Ishikawa (cell line): ENCODE results near the gene LRRC26.

Source experiments
- CEBPB ChIP-seq: IDR thresholded peaks from 2 replicates; pipeline ENCODE4 v1.6.1; 2012
- CREB1 ChIP-seq: IDR thresholded peaks from 2 replicates; pipeline ENCODE4 v1.6.1; 2012; ENCODE audit warnings: low read depth
- EGR1 ChIP-seq: IDR thresholded peaks from 2 replicates; pipeline ENCODE4 v1.6.1; 2012
- EP300 ChIP-seq: IDR thresholded peaks from 2 replicates; pipeline ENCODE4 v1.6.1; 2012; ENCODE audit warnings: borderline replicate concordance
- FOXM1 ChIP-seq: IDR thresholded peaks from 2 replicates; pipeline ENCODE4 v1.6.1; 2012; ENCODE audit warnings: low read depth, borderline replicate concordance
- NFIC ChIP-seq: IDR thresholded peaks from 2 replicates; pipeline ENCODE4 v1.6.1; 2012
- RAD21 ChIP-seq: IDR thresholded peaks from 2 replicates; pipeline ENCODE4 v1.6.1; 2012; ENCODE audit warnings: low read depth
- TAF1 ChIP-seq: IDR thresholded peaks from 2 replicates; pipeline ENCODE4 v1.6.1; 2012; ENCODE audit warnings: low read depth, mild to moderate bottlenecking
- TCF12 ChIP-seq: IDR thresholded peaks from 2 replicates; pipeline ENCODE4 v1.6.1; 2012; ENCODE audit warnings: low read depth
- TEAD4 ChIP-seq: IDR thresholded peaks from 2 replicates; pipeline ENCODE4 v1.6.1; 2012
- YY1 ChIP-seq: IDR thresholded peaks from 2 replicates; pipeline ENCODE4 v1.6.1; 2012; ENCODE audit warnings: low read depth
- ZBTB7A ChIP-seq: IDR thresholded peaks from 2 replicates; pipeline ENCODE4 v1.6.1; 2012; ENCODE audit warnings: low read depth
- TF ChIP-seq, protein P1 (sequence below): IDR thresholded peaks from 2 replicates; pipeline ENCODE4 v1.6.1; 2012; ENCODE audit warnings: low read depth, mild to moderate bottlenecking
- TF ChIP-seq, protein P2 (sequence below): IDR thresholded peaks from 2 replicates; pipeline ENCODE4 v1.6.1; 2012
- TF ChIP-seq, protein P3 (sequence below): IDR thresholded peaks from 2 replicates; pipeline ENCODE4 v1.6.1; 2012

The LRRC26 gene

DNA sequence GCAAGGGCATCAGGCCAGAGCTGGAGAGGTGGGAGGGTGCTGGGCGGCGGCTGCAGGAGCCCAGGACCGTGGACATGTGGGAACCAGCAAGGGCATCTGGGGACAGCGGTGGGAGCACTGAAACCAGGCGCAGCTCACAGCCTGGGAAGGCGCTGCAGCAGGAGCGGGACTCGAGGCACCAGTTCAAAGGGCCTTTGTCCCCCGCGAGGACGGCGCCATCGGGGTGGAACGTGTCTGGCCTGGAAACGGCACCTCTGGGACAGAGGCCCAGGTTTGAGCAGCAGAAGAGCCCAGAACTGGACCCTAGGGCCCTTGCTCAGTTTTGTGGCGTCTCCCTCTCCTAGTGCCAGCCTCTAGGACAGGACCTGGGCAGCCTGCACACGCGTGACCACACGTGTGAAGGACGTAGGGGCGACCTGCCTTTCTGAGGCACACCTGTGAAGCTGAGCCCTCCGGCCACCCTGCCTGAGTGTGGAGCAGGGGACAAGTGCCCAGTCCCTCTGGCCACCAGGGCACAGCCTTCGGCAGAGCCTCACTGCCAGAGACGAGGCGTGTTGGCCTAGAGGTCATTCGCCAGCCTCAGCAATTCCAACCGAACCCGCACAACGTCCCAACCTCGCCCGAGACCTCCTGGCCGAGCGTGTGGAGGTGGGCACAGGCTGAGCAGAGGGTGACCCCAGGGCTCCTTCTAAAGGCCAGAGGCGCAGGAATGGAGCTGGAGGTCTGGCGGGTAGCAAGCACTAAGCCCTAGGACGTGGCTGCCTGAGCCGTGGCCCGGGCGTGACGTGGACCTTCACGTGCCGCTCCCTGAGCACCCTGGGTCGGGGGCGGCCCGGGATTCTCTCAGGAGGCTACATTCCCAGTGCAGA is 4.2 kb upstream of the LRRC26 start:
- TF ChIP-seq EP300 (no peak), RAD21 (no peak), TAF1 (no peak), CEBPB (no peak), NFIC (no peak), EGR1 (no peak), FOXM1 (no peak), TEAD4 (no peak), YY1 (no peak), TCF12 (no peak)
- TF ChIP-seq, protein P1, sequence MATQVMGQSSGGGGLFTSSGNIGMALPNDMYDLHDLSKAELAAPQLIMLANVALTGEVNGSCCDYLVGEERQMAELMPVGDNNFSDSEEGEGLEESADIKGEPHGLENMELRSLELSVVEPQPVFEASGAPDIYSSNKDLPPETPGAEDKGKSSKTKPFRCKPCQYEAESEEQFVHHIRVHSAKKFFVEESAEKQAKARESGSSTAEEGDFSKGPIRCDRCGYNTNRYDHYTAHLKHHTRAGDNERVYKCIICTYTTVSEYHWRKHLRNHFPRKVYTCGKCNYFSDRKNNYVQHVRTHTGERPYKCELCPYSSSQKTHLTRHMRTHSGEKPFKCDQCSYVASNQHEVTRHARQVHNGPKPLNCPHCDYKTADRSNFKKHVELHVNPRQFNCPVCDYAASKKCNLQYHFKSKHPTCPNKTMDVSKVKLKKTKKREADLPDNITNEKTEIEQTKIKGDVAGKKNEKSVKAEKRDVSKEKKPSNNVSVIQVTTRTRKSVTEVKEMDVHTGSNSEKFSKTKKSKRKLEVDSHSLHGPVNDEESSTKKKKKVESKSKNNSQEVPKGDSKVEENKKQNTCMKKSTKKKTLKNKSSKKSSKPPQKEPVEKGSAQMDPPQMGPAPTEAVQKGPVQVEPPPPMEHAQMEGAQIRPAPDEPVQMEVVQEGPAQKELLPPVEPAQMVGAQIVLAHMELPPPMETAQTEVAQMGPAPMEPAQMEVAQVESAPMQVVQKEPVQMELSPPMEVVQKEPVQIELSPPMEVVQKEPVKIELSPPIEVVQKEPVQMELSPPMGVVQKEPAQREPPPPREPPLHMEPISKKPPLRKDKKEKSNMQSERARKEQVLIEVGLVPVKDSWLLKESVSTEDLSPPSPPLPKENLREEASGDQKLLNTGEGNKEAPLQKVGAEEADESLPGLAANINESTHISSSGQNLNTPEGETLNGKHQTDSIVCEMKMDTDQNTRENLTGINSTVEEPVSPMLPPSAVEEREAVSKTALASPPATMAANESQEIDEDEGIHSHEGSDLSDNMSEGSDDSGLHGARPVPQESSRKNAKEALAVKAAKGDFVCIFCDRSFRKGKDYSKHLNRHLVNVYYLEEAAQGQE = no peak

DNA sequence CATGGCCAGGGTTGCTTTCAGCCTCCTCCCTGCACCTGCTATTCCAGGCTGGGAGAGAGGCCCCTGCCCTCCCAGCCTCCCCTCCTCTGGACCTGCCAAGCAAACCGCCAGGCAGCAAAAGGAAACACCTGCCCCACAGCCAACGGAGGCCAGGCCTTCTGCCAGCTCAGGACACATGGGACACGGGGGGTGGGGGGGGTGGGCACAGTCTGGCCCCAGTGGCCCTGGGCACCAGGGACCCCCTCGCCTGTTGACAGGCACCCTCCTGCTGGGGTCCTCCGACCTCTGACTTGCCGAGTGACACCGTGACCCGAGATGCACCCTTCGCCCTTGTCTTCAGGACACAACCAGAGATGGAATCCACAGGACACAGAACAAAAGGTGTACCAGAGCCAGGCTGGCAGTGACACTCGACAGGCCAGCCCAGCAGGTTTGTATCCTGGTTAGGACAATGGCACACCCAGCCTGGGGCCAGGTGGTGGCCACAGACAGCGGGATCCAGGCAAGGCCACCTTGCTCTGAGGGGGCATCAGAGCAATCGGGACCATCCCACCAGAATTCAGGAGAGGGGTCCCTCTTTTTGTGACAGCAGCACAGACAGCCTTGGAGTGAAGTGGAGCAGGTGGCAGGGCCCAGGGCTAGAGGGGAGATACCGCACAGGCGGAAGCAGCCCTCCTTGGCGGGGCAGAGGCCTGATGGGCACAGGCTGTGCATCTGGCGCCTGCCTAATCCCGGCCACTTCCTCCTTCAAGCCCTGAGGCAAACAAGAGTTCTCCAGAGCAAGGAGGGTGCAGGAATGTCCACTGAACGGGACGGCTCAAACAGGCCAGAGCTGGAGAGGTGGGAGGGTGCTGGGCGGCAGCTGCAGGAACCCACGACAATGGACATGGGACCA is 3.3 kb upstream of the LRRC26 start:
- TF ChIP-seq ZBTB7A = no peak
- TF ChIP-seq TAF1 = peak; percentile 26; the same call in 1 of the 2 replicates

DNA sequence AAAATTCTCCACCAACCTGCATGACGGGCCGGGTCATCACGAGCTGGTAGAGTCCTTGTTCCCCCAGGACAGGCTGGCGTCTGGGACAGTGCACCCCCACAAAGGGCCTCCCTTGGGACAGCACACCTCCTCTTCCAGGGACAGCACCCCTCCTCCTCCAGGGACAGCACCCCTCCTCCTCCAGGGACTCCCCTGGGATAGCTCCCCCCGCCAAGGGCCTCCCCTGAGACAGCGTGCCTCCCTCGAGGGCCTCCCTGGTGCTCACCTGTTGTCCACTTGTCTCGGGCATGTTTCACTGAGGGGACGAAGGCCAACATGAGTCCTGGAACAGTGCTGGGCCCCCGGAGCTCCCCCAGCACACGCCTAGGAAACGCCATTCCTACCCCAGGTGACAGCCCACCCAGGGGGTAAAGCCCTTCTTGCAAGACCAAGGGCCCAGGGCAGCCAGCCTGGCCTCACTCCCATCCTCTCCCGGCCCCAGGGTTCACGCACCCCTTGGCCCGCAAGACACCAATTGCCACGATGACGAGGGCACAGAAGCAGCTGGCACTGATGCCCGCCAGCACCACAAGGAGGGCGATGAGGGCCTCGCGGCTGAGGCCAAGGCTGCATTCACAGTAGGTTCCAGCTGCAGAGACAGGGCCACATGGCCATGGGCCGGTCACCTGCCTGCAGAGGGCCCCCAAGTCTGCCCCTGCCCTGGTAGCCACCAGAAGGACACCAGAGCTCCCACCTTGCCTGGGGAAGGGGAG is 1.5 kb upstream of the LRRC26 start:
- TF ChIP-seq TCF12 (no peak), FOXM1 (no peak), YY1 (no peak), CREB1 (no peak)
- TF ChIP-seq, protein P1 = no peak

DNA sequence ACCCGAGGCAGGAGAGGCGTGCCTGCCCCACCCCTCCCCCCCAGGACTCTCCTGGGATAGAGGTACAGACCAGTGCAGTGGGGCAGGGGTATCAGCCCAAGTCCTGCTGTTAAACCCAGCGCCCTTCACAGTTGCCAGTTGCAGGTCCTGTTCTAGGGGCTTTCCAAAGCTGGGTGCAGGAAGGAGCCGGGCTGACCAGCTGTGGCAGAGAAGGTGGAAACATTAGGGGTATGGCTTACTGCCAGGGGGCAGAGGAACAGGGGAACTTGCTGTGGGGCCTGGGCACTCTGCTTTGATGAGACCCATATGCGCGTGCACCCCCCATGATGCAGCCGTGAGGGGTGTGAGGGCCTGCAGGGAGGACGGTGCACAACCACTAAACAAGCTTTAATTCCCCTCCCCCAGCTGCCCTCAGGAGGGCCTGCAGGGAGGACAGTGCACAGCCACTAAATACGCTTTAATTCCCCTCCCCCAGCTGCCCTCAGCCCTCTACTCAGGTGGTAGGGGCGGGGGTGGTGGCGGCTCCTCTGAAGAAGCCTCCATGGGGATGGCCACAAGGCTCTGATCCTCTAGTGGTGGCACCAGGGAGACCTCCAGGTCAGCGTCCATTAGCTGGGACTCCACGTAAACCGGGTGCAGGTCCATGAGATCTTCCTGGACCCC is 766 bp upstream of the LRRC26 start:
- no peak for TF ChIP-seq TCF12
- no peak for TF ChIP-seq TEAD4
- no peak for TF ChIP-seq FOXM1
- TF ChIP-seq CREB1 = no peak

DNA sequence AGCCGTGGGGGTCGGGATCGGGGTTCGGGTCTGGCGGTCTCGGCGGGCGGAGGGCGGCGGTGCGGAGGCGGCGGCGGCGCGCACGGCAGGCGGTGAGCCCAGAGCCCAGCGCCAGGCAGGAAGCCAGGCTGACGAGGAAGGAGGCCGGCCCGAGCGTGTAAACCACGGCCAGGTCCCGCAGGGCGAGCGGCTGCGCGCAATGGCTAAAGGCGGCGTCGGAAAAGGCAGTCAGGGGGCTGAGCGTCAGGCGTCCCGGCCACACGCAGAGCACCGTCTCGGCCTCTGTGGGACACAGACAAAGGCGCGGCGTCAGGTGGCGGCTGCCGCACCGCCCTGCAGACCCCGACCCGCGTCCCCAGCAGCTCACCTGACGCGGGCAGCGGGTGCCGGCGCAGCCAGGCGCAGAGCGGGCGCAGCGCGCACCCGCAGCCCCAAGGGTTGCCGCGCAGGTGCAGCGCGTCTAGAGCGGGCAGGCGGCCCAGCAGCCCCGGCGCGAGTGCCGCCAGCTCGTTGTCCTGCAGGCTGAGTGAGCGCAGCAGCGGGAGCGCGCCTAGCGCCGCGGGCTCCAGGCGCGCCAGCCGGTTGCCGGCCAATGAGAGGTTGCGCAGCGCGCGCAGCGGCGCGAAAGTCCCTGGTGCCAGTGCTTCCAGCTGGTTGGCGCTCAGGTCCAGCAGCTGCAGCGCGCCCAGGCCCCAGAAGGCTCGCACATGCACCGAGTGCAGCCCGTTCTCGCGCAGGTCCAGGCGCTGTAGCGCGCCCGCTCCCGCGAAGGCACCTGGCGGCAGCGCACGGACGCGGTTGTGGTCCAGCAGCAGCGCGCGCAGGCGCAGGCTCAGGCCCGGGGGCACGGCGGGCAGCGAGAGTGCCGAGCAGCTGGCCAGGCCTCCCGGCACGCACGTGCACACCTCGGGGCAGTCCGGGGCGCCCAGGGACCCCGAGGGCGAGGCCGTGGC is 671 bp downstream of the LRRC26 start:
- no peak for TF ChIP-seq CREB1
- TF ChIP-seq, protein P1 = no peak
- peak; percentile 16 for TF ChIP-seq TEAD4
- peak; percentile 31; the same call in 1 of the 2 replicates for TF ChIP-seq NFIC
- TF ChIP-seq EP300 = no peak
- TF ChIP-seq TCF12 = peak; percentile 32; the same call in 1 of the 2 replicates
- TF ChIP-seq FOXM1 = no peak
- TF ChIP-seq, protein P2, sequence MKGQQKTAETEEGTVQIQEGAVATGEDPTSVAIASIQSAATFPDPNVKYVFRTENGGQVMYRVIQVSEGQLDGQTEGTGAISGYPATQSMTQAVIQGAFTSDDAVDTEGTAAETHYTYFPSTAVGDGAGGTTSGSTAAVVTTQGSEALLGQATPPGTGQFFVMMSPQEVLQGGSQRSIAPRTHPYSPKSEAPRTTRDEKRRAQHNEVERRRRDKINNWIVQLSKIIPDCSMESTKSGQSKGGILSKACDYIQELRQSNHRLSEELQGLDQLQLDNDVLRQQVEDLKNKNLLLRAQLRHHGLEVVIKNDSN = no peak
- 0 out of 2 replicates have a peak, but pooled peaks have one; percentile 8 for TF ChIP-seq EGR1
- TF ChIP-seq ZBTB7A = peak; percentile 47; the same call in 1 of the 2 replicates
- no peak for TF ChIP-seq YY1
- TF ChIP-seq RAD21 = no peak
- TF ChIP-seq TAF1 = peak; percentile 16; the same call in 1 of the 2 replicates
- TF ChIP-seq, protein P3, sequence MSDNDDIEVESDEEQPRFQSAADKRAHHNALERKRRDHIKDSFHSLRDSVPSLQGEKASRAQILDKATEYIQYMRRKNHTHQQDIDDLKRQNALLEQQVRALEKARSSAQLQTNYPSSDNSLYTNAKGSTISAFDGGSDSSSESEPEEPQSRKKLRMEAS = peak; percentile 93
